ENCODE measurements around the gene P4HB.
A peak's percentile ranks its signal among the peaks of the same experiment; 100 is the strongest.

Gene P4HB

DNA sequence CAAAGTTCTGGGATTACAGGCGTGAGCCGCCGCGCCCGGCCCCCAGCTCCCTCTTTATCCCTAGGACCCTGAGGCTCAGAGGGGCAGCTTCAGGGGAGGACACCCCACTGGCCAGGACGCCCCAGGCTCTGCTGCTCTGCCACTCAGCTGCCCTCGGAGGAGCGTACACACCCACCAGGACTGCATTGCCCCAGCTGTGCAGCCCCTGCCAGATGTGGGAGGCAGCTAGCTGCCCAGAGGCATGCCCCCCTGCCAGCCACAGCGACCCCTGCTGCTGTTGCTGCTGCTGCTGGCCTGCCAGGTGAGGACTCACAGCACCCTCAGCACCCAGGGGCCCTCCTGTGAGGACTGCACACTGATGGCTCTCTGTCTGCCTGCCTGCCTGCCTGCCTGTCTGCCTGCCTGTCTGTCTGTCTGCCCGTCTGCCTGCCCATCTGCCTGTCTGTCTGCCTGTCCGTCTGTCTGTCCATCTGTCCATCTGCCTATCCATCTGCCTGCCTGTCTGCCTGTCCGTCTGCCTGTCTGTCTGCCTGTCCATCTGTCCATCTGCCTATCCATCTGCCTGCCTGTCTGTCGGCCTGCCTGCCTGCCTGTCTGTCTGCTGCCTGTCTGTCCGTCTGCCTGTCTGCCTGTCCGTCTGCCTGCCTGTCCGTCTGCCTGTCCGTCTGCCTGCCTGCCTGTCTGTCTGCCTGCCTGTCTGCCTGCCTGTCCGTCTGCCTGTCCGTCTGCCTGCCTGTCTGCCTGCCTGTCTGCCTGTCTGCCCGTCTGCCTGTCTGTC lies 51.4 kb downstream of the P4HB start:
- no peak for DNase-seq

DNA sequence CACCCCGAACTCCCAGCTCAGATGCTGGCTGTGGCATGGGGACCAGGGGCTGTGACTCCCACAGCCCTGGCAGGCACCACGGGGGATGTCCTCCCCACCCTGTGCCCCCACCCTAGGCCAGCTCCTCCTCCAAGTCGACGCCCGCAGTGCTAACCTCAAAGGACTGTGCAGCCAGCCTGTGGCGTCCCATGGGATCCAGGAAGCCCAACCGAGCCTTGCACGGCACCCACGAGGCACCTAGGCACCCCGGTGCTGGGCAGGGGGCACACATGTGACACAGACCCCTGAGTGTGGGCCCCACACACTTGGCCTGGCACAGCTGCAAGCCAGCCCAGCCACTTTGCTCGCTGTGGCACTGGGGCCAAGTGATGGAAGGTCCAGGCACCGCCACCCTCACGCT lies 52.5 kb downstream of the P4HB start:
- no peak for DNase-seq

DNA sequence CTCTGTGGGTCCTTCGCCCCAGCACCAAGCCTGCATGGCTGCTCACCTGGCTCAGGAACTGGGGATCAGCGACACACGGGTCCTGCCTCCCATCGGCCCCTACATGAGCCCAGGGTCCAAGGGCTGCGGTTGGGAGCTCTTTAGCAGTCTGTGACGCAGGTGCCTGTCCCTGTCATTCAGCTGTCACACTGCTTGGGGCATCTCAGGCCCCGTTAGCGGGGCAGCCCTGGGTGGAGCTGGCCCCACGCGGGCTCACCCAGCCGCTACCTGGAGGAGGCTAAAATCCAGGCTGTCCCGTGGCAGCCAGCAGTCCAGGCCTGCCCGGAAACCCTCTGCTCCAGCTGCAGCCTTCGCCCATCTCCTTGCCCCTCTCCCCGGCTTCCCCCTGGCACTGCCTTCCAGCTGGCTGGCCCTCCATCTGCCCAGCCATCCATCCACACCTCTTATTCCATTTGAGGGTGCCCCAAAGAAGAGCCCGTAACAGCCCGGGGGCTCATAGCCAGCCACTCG lies 53.1 kb downstream of the P4HB start:
- no peak for DNase-seq

DNA sequence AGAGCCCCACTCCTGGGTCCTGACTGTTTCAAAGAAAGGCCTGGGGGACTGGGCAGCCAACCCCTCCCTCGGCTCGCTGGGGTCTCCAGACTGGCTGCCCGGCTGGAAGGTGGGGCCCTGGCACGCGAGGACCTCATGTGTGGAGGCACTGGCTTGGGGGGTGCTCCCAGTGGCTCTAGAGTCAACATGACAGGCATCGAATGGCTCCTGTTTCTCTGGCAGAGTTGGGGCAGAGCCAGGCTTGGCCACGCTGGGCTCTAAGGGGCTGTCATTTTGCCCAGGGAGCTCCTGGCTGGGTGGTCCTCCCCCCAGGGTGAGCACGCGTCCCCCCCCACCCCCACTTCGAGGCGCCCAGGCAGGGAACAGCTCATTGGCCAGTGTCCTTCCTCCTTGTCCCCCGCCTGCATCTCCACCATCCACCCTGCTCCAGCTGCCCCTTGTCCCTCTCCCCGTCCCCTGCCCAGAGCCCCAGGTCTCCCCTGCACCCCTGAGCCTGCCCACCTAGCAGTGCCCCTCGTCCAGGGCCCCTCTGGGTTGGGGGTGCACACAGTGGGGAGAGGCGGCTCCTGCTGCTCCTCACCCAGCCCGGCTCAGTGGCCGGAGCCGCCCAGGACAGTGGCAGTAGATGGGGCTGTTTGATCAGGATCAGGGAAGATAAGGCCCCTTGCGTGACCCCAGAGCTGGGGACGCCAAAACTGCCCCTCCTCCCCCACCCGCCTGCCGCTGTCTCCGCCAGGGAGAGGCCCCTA lies 53.7 kb downstream of the P4HB start:
- no peak for DNase-seq

DNA sequence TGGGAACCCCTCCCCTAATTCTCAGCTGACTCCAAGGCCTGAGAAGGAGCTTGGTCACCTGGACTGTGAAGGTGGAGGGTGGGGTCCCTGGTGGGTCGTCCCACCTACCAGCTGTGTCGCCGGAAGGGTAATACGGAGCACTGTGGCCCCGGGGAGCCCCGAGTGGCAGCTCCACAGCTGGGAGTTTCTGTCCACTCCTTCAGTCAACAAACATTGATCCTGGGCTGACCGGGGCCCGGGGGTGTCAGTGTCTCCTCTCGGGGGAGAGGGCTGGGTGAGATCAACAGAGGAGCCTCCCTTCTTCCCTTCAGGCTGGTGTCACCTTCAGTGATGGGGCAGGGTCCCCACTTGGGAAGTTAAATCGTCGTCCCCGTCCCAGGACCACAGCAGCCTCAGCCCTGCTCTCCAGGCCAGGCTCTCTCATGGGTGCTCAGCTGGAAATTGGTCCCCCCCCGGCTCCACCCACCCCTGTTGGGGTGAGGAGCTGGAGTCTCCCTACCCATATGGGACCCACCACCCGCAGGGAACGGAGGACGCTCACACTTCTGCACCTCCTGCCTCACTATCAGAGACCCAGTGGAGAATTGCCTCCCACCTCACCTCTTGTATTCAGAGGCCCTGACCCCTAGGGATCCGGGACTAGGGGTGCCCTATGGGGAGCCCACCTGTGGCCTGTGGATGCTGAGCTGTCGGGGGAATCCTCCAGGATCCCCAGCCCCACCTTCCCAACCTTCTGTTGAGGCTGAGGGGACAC lies 54.5 kb downstream of the P4HB start:
- DNase-seq: no peak

DNA sequence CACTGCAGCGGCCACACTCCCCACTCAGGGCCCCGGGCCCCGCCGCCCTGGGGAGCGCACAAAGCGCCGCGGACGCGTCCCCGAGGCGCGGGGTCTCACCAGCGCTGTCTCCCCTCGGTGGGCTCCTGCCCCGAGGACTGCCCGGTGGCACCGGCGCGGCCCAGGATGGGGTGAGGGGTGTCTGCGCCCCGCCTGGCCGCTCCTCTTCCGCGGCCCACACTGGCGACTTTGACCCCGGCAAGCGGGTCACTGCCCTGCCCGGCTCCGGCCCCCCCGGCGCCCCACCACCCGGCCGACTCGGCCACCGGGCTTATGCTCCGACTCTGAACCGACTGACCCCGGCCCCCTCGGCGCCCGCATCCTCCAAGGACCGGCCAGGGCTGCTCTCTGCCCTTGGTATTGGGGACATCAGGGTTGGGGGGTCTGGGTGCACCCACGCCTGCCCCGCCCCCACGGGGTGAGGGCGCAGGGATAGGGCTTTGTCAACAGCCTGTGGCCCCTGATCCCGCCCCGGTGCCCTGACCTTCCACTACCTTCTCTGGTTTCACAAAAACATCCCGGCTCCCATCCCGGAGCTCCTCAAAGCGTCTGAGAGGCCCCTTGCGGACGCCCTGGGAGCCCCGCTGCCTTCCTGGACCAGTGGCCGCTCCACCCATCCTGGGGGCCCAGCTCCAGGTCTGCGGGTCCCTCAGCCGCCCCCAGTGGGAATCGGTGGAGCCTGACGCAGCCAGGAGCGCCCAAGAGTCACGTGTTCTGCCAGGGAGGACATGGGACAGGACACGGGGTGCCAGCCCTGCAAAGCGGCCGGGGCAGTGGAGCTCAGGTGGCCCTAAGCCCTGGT lies 55.6 kb downstream of the P4HB start:
- DNase-seq: no peak

DNA sequence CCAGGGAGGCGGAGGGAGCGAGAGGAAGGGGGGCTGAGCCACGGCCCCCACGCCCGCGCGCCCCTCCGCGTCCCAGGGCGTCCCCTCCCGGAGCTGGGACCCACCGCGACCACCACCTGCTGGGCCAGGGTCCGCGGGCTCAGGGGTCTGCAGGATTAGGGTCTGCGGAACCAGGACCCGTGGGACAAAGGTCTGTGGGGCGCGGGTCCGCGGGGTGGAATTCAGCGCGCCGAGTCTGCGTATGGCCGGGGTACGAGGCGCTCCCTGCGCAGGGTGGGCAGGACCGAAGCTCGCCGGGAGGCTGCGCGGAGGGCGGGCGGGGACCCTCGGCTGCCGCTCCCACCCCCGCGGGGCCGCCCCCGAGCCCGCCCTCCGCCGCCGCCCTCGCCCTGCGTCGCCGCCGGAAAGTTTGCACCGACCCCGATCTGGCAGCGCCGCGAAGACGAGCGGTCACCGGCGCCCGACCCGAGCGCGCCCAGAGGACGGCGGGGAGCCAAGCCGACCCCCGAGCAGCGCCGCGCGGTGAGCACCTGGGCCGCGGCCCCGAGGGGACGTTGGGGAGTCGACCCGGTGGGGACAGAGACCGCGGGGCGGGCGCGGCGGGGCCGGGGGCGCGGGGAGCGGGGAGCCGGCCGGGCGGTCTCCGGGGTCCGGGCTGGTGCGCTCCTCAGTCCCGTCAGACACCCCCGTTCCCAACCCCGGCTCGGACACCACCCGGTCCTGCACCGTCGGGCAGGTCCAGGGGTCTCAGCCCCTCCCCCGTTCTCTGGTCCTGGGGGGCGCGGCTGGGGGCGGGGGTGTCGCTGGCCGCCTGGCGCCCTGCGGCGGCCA lies 56.4 kb downstream of the P4HB start, which contains the start of gene GCGR:
Gene GCGR (plus strand): TSS at position 423 of the 831 bp plus-strand sequence. CDS start 4,869 bp downstream, outside the sequence.
- DNase-seq: no peak

DNA sequence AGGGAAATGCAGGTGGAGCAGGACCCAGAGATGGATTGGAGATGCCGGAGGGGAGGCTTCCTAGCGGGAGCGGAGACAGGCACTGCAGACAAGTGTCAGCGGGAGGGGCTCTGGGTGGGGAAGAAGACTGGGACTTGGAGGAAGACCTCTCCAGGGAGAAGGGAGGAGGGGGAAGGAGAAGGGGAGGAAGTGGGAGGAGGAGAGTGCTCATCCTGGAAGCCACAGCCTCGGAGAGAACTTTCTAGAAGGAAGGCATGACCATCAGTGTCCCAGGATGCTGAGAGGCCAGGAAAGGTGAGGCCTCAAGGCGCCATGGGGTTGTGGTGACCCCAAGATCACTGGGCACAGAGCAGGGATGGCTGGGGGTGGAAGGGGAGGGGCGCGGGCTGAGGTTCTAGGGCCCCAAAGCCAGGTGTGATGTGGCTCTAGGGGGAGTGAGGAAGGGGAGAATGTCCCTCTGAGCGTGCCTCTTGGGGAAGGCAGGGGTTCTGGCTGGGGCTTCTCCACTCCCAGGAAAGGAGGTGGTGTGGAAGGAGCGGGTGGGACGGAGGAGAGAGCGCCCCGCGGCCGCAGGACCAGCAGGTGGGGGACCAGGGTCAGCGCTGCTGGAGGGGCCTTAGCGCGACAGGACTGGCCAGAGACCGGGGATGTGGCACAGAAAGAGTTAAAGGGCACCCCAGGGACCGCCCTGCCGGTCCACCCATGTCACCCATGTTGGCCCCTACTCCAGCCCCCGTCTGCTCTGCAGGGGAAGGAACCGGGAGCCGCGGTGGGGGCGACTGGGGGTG lies 57.3 kb downstream of the P4HB start:
- DNase-seq: no peak

DNA sequence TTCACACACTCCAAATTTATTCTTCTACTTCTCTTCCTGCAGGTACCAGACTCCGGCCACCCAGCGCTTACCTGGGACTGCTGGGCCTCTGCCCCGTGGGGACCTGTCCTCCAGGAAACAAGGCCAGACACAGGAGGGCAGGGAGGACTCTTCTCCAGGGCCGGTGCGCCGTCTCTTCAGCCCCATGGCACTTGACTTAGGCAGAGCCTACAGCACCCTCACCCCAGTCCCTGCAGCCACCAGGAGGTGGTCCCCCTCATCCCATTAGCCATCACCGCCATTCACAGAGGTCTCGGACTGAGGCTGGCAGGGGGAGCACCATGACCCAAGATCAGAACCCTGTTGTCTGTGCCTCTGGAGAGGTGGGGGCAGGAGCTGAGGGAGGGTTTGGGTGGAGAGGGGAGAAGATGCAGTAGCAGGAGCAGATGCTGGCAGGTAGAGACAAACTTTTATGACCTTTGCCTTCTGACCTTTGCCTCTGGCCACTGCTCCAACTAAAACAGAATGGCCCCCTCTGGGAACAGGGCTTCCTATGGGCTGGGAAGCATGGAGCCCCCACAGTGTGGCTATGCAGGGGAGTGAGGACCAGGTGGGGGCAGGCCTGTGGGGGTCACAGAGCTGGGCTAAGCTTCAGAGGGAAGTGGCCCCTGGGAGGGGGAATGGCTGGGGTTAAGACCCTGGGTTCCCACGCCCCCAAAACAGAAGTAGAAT lies 58.1 kb downstream of the P4HB start:
- DNase-seq: no peak

DNA sequence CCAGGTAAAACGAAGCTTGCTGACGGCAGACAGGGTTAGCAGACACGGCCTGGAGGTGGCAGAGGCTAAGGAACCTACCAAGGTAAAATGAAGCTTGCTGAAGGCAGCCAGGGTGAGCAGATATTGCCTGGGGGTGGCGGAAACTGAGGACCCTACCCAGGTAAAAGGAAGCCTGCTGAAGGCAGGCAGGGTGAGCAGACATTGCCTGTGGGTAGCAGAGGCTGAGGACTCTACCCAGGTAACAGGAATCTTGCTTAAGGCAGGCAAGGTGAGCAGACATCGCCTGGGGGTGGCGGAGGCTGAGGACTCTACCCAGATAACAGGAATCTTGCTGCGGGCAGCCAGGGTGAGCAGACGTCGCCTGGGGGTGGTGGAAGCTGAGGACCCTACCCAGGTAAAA lies 59.0 kb downstream of the P4HB start:
- DNase-seq: no peak

DNA sequence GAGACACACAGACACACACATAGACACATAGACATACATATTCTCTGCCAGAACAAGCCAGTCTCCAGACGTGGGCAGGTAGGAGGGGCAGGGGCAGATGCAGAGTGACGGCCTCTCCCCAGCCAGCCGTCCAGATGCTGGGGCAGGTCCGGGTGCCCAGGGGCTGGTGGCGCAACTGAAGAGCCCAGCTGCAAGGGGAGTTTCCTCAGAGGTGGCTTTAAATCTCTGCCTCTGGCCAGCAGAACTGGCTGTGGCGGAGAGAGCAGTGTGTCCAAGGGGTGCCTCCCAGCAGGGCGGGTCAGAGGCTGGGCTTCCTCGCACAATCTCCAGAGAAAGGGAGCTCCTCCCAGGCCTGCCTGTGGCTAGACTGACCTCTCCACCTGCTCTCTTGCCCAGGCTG lies 65.8 kb downstream of the P4HB start:
- peak in 2 of 3 donors; percentile 20 to 38 for DNase-seq

DNA sequence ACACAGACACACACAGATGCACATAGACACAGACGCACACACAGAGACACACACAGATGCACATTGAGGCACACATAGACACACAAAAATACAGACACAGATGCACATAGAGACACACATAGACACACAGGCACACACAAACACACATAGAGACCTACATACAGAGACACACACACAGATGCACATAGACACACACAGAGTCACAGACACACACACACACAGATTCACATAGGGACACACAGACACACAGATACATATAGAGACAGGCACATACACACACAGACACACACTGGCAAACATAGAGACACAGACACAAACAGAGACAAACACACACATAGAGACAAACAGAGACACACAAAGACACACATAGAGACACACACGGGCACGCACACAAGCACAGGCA lies 66.3 kb downstream of the P4HB start:
- no peak for DNase-seq

Measured in suppressor macrophage treated with lipopolysaccharide for 1 hour (primary cell).